A549 (cell line): ENCODE data around the gene ADAMTSL5. TPM values are rescaled to one million over a fixed set of nuclear protein-coding genes. Genes with fewer than 3 reads are reported as not detected.
A peak's percentile ranks its signal among the peaks of the same experiment; 100 is the strongest.

ENCODE experiments used
- ATAC-seq, 2 experiments: fragments of 200-7000 bp in 1 of 2; fragments of >200 bp in 1 of 2; cut with Nextera tagmentation in 1 of 2; cut with Tn5 transposase in 1 of 2; 3 replicates each; pipeline versions ENCODE4 v1.8.0 to v1.9.1; 2018 to 2020; ENCODE audit warnings: mild to moderate bottlenecking in 1 of 2, moderate library complexity in 1 of 2
- CTCF ChIA-PET: fragments of 300-600 bp; sonication (Branson Sonifier 250); formaldehyde crosslinking; extraction: SDS; loops from one replicate; lab custom pipeline; 2021; ENCODE audit warnings: antibody characterized with exemption, inconsistent platforms; lab: Yijun Ruan, JAX
- POLR2A ChIA-PET: fragments of 350-600 bp; formaldehyde crosslinking; extraction: SDS; loops from one replicate; lab custom pipeline; 2021; ENCODE audit warnings: antibody characterized with exemption, inconsistent platforms; lab: Yijun Ruan, JAX
- DNase-seq, 2 experiments: peaks; one replicate each; pipeline versions ENCODE4 v3.0.0 to v3.0.0-alpha.2; 2011 to 2016; ENCODE audit warnings: low read depth in 1 of 2, low spot score in 1 of 2
- FAIRE-seq: peaks from 2 replicates; lab custom pipeline; 2011; peaks lifted over from hg19 to GRCh38; lab: Jason Lieb, UNC
- H3K27ac ChIP-seq, 2 experiments: fragments of >200 bp; sonication (Bioruptor Twin); formaldehyde crosslinking; 3 replicates each; pipeline ENCODE4 v1.5.1; 2016 to 2017
- H3K4me1 ChIP-seq: fragments of >200 bp; sonication (Bioruptor Twin); formaldehyde crosslinking; 3 replicates; pipeline ENCODE4 v1.6.1; 2016
- H3K4me2 ChIP-seq: fragments of >200 bp; sonication (Bioruptor Twin); formaldehyde crosslinking; 3 replicates; pipeline ENCODE4 v1.6.1; 2016
- H3K4me3 ChIP-seq: fragments of >200 bp; sonication (Bioruptor Twin); formaldehyde crosslinking; 3 replicates; pipeline ENCODE4 v1.5.1; 2016
- H3K9me3 ChIP-seq: fragments of >200 bp; sonication (Bioruptor Twin); formaldehyde crosslinking; 3 replicates; pipeline ENCODE4 v1.6.1; 2016
- ATOH8 ChIP-seq: fragments of 250-450 bp; sonication (Bioruptor Pico); IDR thresholded peaks from 2 replicates; pipeline ENCODE4 v1.5.0; 2020; ENCODE audit warnings: low read depth, mild to moderate bottlenecking, moderate library complexity
- BCL3 ChIP-seq: fragments of >200 bp; sonication (Bioruptor Twin); formaldehyde crosslinking; IDR thresholded peaks from 3 replicates; pipeline ENCODE4 v1.6.1; 2016
- CBX2 ChIP-seq: fragments of 200-600 bp; sonication (generic); IDR thresholded peaks from 2 replicates; pipeline ENCODE4 v1.6.1; 2016; ENCODE audit warnings: low read depth, mild to moderate bottlenecking, borderline replicate concordance
- CBX8 ChIP-seq: fragments of 200-600 bp; sonication (generic); IDR thresholded peaks from 2 replicates; pipeline ENCODE4 v1.6.1; 2016
- CEBPB ChIP-seq, 2 experiments: fragments of >200 bp in 1 of 2; sonication (Bioruptor Twin) in 1 of 2; formaldehyde crosslinking in 1 of 2; IDR thresholded peaks; 2 replicates each; pipeline ENCODE4 v1.6.1; 2012 to 2016
- FOSL2 ChIP-seq, 2 experiments: fragments of 450-650 bp in 1 of 2; fragments of >200 bp in 1 of 2; sonication (Bioruptor Twin) in 1 of 2; formaldehyde crosslinking; IDR thresholded peaks; 2 replicates each; pipeline versions ENCODE4 v1.5.0 to v1.6.1; 2016 to 2020; ENCODE audit warnings: mild to moderate bottlenecking in 1 of 2, moderate library complexity in 1 of 2
- GATA3 ChIP-seq: IDR thresholded peaks from 2 replicates; pipeline ENCODE4 v1.6.1; 2012; ENCODE audit warnings: borderline replicate concordance
- HDAC2 ChIP-seq: fragments of 200-600 bp; sonication (generic); IDR thresholded peaks from 2 replicates; pipeline ENCODE4 v1.6.1; 2016
- HEYL ChIP-seq: fragments of 250-450 bp; sonication (Bioruptor Pico); IDR thresholded peaks from 2 replicates; pipeline ENCODE4 v1.8.0; 2021; ENCODE audit warnings: mild to moderate bottlenecking, moderate library complexity
- KDM1A ChIP-seq: fragments of 200-600 bp; sonication (generic); IDR thresholded peaks from 2 replicates; pipeline ENCODE4 v1.6.1; 2016; ENCODE audit warnings: low read depth, mild to moderate bottlenecking
- NR3C1 ChIP-seq: fragments of >200 bp; sonication (Bioruptor Twin); formaldehyde crosslinking; IDR thresholded peaks from 3 replicates; pipeline ENCODE4 v1.6.1; 2017
- PBX3 ChIP-seq: IDR thresholded peaks from 2 replicates; pipeline ENCODE4 v1.6.1; 2012
- PHF8 ChIP-seq: fragments of 200-600 bp; sonication (generic); IDR thresholded peaks from 2 replicates; pipeline ENCODE4 v1.6.1; 2016; ENCODE audit warnings: low read depth, mild to moderate bottlenecking, antibody characterized with exemption, moderate library complexity, borderline replicate concordance
- RARB ChIP-seq: fragments of 250-450 bp; sonication (Bioruptor Pico); IDR thresholded peaks from 2 replicates; pipeline ENCODE4 v1.8.0; 2021; ENCODE audit warnings: mild to moderate bottlenecking, moderate library complexity
- ZSCAN20 ChIP-seq: fragments of 250-450 bp; sonication (Bioruptor Pico); IDR thresholded peaks from 2 replicates; pipeline ENCODE4 v1.8.0; 2022; ENCODE audit warnings: mild to moderate bottlenecking, moderate library complexity
- WGBS: methylation state at CpG from one replicate; pipeline ENCODE4 v1.1.6; 2017; ENCODE audit errors: missing lambda C conversion rate; 5-methylcytosine and 5-hydroxymethylcytosine counted together
- polyA plus RNA-seq, 4 experiments: library from polyadenylated mRNA; depleted of rRNA in 3 of 4; stranded (reverse); fragments of >200 nt; fragmentation: RNase III in 1 of 4; extraction: RNeasy Plus Mini Kit Qiagen cat#74134 plus additional on column Dnase treatment in 1 of 4; gene quantifications; 2 replicates in 3 of 4; 3 replicates in 1 of 4; pipeline ENCODE4 v1.2.3, GENCODE V29; 2011 to 2017

Gene ADAMTSL5
- polyA plus RNA-seq, 2 of the 4 experiments (the other 2 are of a cell fraction): 1.4 to 3.0 TPM

- Histone ChIP-seq H3K27ac (no peak overlapping the region), H3K4me3 (no peak overlapping the region), H3K4me1 (peaks cover 12% of the 10 kb centered on the region; the same call in 2 of the 3 replicates), H3K4me2 (no peak overlapping the region), H3K9me3 (no peaks in the 10 kb centered on the region)
- no peak for TF ChIP-seq CEBPB (IDR thresholded peaks at IDR 0.05)
- no peak for TF ChIP-seq ATOH8
- TF ChIP-seq HEYL (CRISPR knock-in tag): no peak
- TF ChIP-seq CBX8: no peak
- TF ChIP-seq ZSCAN20 (CRISPR knock-in tag): no peak
- TF ChIP-seq RARB: no peak
- CTCF ChIA-PET: no interaction called here
- POLR2A ChIA-PET: no interaction called here
- no peak for ATAC-seq
- DNase-seq: no peak
- no peak for FAIRE-seq
- WGBS: 88% methylated on average over 16 of the region's 45 CpGs
Measured at GRCh38 chr19:1505991-1506881, 6.6 kb downstream of the ADAMTSL5 start.

GRCh38 chr19:1505012-1505411 is 7.8 kb downstream of the ADAMTSL5 start:
- no peak for FAIRE-seq
- no peak for DNase-seq
- TF ChIP-seq CBX2 (no peak), FOSL2 (IDR thresholded peaks at IDR 0.05) (no peak), FOSL2 (CRISPR knock-in tag; IDR thresholded peaks at IDR 0.05) (no peak)
- H3K9me3 ChIP-seq: no peaks in the 10 kb centered on the region
- ChIA-PET CTCF (interaction anchor here (2.1 kb wide), 1 partner anchor 27 kb away, joined by 6 read pairs; no protein-coding TSS in a partner anchor), POLR2A (no interaction called here)
- no peak overlapping the region for H3K4me3 ChIP-seq
- no peak for ATAC-seq
- no peak overlapping the region for H3K4me2 ChIP-seq
- 65% methylated on average over 8 of the region's 8 CpGs for WGBS
- H3K27ac ChIP-seq: no peak overlapping the region
- peaks cover 16% of the 10 kb centered on the region; the same call in 2 of the 3 replicates for H3K4me1 ChIP-seq

- TF ChIP-seq PHF8 (no peak), NR3C1 (no peak), GATA3 (no peak), PBX3 (no peak), BCL3 (no peak), HDAC2 (no peak), KDM1A (no peak)
- Histone ChIP-seq H3K4me2 (peak overlapping the region; percentile 89; the same call in 2 of the 3 replicates), H3K4me1 (peaks cover 16% of the 10 kb centered on the region; the same call in 2 of the 3 replicates), H3K4me3 (no peak overlapping the region), H3K27ac (peak overlapping the region in 1 of 2 experiments; percentile 84; a peak in 1 of 6 replicates), H3K9me3 (no peaks in the 10 kb centered on the region)
- ChIA-PET CTCF (interaction anchor here (0.6 to 2.1 kb wide), 6 partner anchors 10 to 321 kb away, joined by 3 to 7 read pairs (median 4); no protein-coding TSS in a partner anchor), POLR2A (no interaction called here)
- DNase-seq (no peak), ATAC-seq (no peak), FAIRE-seq (no peak)
- WGBS: 69% methylated on average over 17 of the region's 23 CpGs
Measured at GRCh38 chr19:1503925-1504773, 8.7 kb downstream of the ADAMTSL5 start.
